Measurements from ENCODE around the gene IFT22. TPM values are rescaled to one million over a fixed set of nuclear protein-coding genes. Genes with fewer than 3 reads are reported as not detected.

IFT22 gene
- total RNA-seq, 4 donors from 2014 or later = 23.5 to 40.8 (median 28.1) TPM

- H3K27me3 ChIP-seq = peaks cover 87% of the 10 kb centered on the region
- no peak overlapping the region for H3K4me3 ChIP-seq
- H3K4me1 ChIP-seq = peaks cover 0 to 23% (median 19%) of the 10 kb centered on the region in 3 donors
- no peak for TF ChIP-seq POLR2AphosphoS5 (IDR thresholded peaks at IDR 0.05)
- no peak for TF ChIP-seq POLR2A (IDR thresholded peaks at IDR 0.05)
- no peak for TF ChIP-seq CTCF (IDR thresholded peaks at IDR 0.05)
- H3K27ac ChIP-seq = no peak overlapping the region
- WGBS, 2 donors (ENCODE audit: low coverage in 1 of 2) = 94 to 100% methylated on average over 1 to 2 of the region's 2 CpGs
- no peak for ATAC-seq
- no peaks in the 10 kb centered on the region for H3K36me3 ChIP-seq
- no peaks in the 10 kb centered on the region for H3K9me3 ChIP-seq
Measured at GRCh38 chr7:101365956-101366355, 44.3 kb upstream of the IFT22 start.

GRCh38 chr7:101363734-101364374 lies 42.2 kb upstream of the IFT22 start:
- peak; percentile 88 for ATAC-seq
- Histone ChIP-seq H3K4me3 (peak overlapping the region; percentile 36 to 54), H3K27ac (peak overlapping the region in 1 of 4 donors; percentile 25), H3K9me3 (no peaks in the 10 kb centered on the region), H3K4me1 (peaks cover 0 to 23% (median 19%) of the 10 kb centered on the region in 3 donors), H3K36me3 (no peaks in the 10 kb centered on the region), H3K27me3 (peaks cover 66% of the 10 kb centered on the region)
- WGBS, 2 donors (ENCODE audit: low coverage in 1 of 2) = 2 to 20% methylated on average over 4 to 24 of the region's 52 CpGs
- TF ChIP-seq POLR2AphosphoS5 (IDR thresholded peaks at IDR 0.05) = no peak
- TF ChIP-seq CTCF (IDR thresholded peaks at IDR 0.05) = peak in 3 of 4 experiments; percentile 67 to 91 (median 79)
- no peak for TF ChIP-seq EP300 (IDR thresholded peaks at IDR 0.05)

GRCh38 chr7:101363196-101363733 lies 41.7 kb upstream of the IFT22 start:
- H3K27me3 ChIP-seq = peaks cover 60% of the 10 kb centered on the region
- peak overlapping the region; percentile 36 to 54 for H3K4me3 ChIP-seq
- no peaks in the 10 kb centered on the region for H3K36me3 ChIP-seq
- no CpG with 5 or more reads among the region's 46 CpGs for WGBS, 2 donors (ENCODE audit: low coverage in 1 of 2)
- no peak for ATAC-seq
- peaks cover 0 to 23% (median 19%) of the 10 kb centered on the region in 3 donors for H3K4me1 ChIP-seq
- H3K27ac ChIP-seq = no peak overlapping the region
- no peaks in the 10 kb centered on the region for H3K9me3 ChIP-seq
- no peak for TF ChIP-seq POLR2AphosphoS5 (IDR thresholded peaks at IDR 0.05)
- no peak for TF ChIP-seq EP300 (IDR thresholded peaks at IDR 0.05)
- no peak for TF ChIP-seq POLR2A (IDR thresholded peaks at IDR 0.05)
- TF ChIP-seq CTCF (IDR thresholded peaks at IDR 0.05) = no peak

GRCh38 chr7:101362334-101363195 lies 41.0 kb upstream of the IFT22 start, which contains the start of gene COL26A1:
COL26A1 (plus strand) TSS chr7:101362875; CDS start chr7:101363033, 158 bp downstream.
- WGBS, 2 donors (ENCODE audit: low coverage in 1 of 2) = 0 to 60% methylated on average over 2 to 11 of the region's 76 CpGs
- Histone ChIP-seq H3K27ac (peak within 1 kb of the TSS in 1 of 4 donors; percentile 25), H3K36me3 (no peaks in the 10 kb centered on the region), H3K4me3 (peak within 1 kb of the TSS; percentile 36 to 54), H3K9me3 (no peaks in the 10 kb centered on the region), H3K27me3 (peaks cover 53% of the 10 kb centered on the region), H3K4me1 (peaks cover 0 to 23% (median 19%) of the 10 kb centered on the region in 3 donors)
- TF ChIP-seq POLR2AphosphoS5 (IDR thresholded peaks at IDR 0.05) = no peak
- no peak for TF ChIP-seq POLR2A (IDR thresholded peaks at IDR 0.05)
- no peak for TF ChIP-seq CTCF (IDR thresholded peaks at IDR 0.05)
- no peak for TF ChIP-seq EP300 (IDR thresholded peaks at IDR 0.05)
- ATAC-seq = peak; percentile 54

Data from gastroesophageal sphincter (tissue), 4 donors.